ENCODE data around the gene CCNF.
"Not testable (repeated sequence)": the region's sequence is repeated elsewhere in the genome, so short reads cannot be mapped to it uniquely, and the experiment has no call there.

CCNF gene

GRCh38 chr16:2472885-2473445, 43.7 kb downstream of the CCNF start:
- DNase-seq = no peak

- DNase-seq = no peak
Observed at GRCh38 chr16:2473446-2473926, 44.2 kb downstream of the CCNF start.

GRCh38 chr16:2473999-2474876, 45.0 kb downstream of the CCNF start:
- peak; percentile 19 for DNase-seq

- peak; percentile 56 for DNase-seq
Observed at GRCh38 chr16:2474877-2475412, 45.7 kb downstream of the CCNF start, which contains the start of gene TBC1D24. TSS of gene TBC1D24 (plus strand) at chr16:2475127. CDS start at chr16:2496149, 21,022 bp downstream.

- DNase-seq = no peak
Observed at GRCh38 chr16:2475413-2476344, 46.4 kb downstream of the CCNF start.

GRCh38 chr16:2476345-2476720, 47.1 kb downstream of the CCNF start:
- DNase-seq = no peak

GRCh38 chr16:2476741-2477140, 47.5 kb downstream of the CCNF start:
- no peak for DNase-seq

GRCh38 chr16:2477327-2477726, 48.1 kb downstream of the CCNF start:
- DNase-seq = no peak

GRCh38 chr16:2478279-2478678, 49.0 kb downstream of the CCNF start:
- DNase-seq = no peak

GRCh38 chr16:2479996-2480395, 50.7 kb downstream of the CCNF start:
- not testable (repeated sequence) for DNase-seq

GRCh38 chr16:2480948-2481347, 51.7 kb downstream of the CCNF start:
- no peak for DNase-seq

- DNase-seq = no peak
Observed at GRCh38 chr16:2481676-2482075, 52.4 kb downstream of the CCNF start.

GRCh38 chr16:2482249-2482648, 53.0 kb downstream of the CCNF start:
- no peak for DNase-seq

- DNase-seq = no peak
Observed at GRCh38 chr16:2482708-2483534, 53.7 kb downstream of the CCNF start.

- DNase-seq = no peak
Observed at GRCh38 chr16:2483939-2484897, 55.0 kb downstream of the CCNF start.

- DNase-seq = no peak
Observed at GRCh38 chr16:2484898-2485508, 55.8 kb downstream of the CCNF start.

- DNase-seq = no peak
Observed at GRCh38 chr16:2485811-2486507, 56.7 kb downstream of the CCNF start.

- DNase-seq = no peak
Observed at GRCh38 chr16:2486645-2487516, 57.6 kb downstream of the CCNF start.

GRCh38 chr16:2487517-2487842, 58.2 kb downstream of the CCNF start:
- no peak for DNase-seq

Data from KG1 (cell line).